HG02610 (cell line): ENCODE data around the gene OR10A7.
"Not testable (repeated sequence)": the region's sequence is repeated elsewhere in the genome, so short reads cannot be mapped to it uniquely, and the experiment has no call there.

Source experiments
- ATAC-seq: cut with Tn5 transposase; IDR thresholded peaks from one replicate; pipeline ENCODE4 v1.9.1; 2021; ENCODE audit warnings: mild to moderate bottlenecking, moderate library complexity; ENCODE audit not compliant: unreplicated experiment

Gene OR10A7, protein sequence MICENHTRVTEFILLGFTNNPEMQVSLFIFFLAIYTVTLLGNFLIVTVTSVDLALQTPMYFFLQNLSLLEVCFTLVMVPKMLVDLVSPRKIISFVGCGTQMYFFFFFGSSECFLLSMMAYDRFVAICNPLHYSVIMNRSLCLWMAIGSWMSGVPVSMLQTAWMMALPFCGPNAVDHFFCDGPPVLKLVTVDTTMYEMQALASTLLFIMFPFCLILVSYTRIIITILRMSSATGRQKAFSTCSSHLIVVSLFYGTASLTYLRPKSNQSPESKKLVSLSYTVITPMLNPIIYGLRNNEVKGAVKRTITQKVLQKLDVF

DNA sequence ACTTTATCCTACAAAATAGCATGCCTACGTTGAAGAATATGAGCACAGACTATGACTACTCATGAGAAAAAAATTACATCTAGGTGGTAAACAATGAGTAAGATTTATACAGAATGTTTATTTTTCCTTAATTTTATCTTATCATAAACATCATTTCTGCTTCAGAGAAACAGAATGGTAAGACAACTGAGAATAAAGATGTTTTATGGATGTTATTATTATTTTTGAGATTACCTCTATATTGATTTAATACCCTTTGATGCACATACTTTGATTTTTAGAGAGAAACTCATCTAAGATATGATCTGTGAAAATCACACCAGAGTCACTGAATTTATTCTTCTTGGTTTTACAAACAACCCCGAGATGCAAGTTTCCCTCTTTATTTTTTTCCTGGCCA, at the start of gene OR10A7:
Gene OR10A7 (plus strand): TSS at position 301 of the 400 bp plus-strand sequence. CDS start 0 bp downstream, at position 301.
- no peak for ATAC-seq

- ATAC-seq = no peak
Measured at GRCh38 chr12:55171445-55171844, 49.4 kb upstream of the OR10A7 start.

DNA sequence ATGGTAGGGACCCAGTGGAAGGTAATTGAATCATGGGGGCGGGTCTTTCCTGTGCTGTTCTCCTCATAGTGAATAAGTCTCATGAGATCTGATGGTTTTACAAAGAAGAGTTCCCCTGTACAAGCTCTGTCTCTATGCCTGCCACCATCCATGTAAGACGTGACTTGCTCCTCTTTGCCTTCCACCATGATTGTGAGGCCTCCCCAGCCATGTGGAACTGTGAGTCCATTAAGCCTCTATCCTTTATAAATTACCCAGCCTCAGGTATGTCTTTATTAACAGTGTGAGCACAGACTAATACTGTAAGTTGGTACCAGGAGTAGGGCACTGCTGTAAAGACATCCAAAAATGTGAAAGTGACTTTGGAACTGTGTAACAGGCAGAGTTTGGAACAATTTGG, 49.0 kb upstream of the OR10A7 start:
- ATAC-seq = not testable (repeated sequence)

DNA sequence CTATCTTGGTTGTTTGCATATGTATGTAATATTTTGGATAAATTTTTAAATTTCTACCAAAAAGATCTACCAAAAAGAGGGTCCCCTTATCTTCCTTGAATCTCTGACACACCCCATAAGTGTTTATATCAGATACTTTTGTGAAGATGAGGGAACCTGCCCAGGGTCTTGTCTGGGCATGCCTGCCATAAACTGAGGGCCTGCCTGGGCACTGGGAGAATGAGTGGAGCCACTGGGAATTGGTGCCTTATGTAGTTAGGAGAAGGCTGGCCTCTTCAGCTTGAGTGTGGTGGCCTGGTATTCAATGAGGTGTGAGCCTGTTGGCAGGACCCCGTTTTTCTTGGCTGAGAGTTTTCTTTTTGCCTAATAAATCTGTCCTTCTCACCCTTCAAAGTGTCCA, 48.1 kb upstream of the OR10A7 start:
- ATAC-seq = no peak

DNA sequence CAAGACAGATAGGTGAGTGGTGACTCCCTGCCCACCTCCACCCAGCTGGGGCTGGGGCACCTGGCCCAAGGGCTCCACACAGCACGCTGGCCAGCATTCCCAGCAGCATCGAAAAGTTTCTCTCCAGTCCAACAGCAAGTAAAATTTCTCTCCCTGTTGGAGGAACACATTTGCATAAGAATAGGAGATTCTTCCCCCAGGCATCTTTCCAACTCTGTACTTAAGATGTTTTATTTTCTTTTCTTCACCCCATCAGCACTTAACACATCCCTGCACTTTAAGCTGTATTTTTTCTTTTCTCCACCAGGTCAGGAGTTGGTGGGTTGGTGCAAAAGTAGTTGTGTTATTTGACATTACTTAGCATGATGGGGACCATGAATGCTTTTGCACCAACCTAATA, 47.4 kb upstream of the OR10A7 start:
- ATAC-seq = no peak

GRCh38 chr12:55188573-55188972, 32.3 kb upstream of the OR10A7 start:
- no peak for ATAC-seq

DNA sequence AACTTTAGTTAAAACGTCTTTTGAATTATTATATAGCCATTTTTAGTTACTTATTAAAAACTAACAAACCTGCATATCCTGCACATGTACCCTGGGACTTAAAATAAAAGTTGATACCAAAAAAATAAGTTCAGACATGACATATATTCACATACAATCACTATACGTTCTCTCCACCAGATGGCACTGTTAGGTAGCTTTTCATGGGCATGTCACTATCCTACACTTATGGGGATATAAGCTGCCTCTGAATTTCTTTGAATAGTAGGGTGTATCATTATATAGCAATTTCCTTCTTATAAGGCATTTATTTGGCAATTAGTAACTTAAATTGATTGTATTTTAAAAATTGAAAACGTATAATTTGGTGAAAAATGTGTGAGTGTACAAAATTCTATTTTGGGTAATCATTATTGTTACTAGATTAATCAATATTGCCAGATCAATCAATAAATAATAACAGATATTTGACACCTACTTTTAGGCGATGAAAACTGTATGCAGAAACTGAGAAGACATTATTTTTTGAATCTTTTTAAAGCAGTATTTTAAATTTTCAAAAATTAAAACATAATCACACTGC, 31.8 kb upstream of the OR10A7 start:
- peak; percentile 92 for ATAC-seq

- no peak for ATAC-seq
Measured at GRCh38 chr12:55194382-55194781, 26.4 kb upstream of the OR10A7 start.

- no peak for ATAC-seq
Measured at GRCh38 chr12:55226523-55226922, 5.7 kb downstream of the OR10A7 start.

DNA sequence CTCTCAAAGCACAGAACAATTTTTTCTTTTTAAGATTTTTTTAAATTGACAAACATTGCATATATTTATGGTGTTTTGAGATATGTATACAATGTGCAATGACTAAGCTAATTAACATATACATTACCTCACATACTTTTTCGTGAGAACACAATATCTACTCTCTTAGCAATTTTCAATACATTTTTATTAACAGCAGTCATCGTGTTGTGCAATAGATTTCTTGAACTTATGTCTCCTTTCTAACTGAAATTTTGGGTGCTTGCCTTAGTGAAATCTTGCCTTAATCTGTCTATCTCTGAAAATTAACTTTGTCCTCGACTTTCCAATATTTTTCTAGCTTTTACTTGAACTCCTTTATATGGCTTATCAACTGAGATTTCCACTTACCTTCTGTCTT, 6.8 kb downstream of the OR10A7 start:
- ATAC-seq = no peak

- no peak for ATAC-seq
Measured at GRCh38 chr12:55244309-55244708, 23.5 kb downstream of the OR10A7 start, which contains the start of gene OR6C74. OR6C74 (plus strand) TSS chr12:55244609; CDS start chr12:55247288, 2,679 bp downstream.

DNA sequence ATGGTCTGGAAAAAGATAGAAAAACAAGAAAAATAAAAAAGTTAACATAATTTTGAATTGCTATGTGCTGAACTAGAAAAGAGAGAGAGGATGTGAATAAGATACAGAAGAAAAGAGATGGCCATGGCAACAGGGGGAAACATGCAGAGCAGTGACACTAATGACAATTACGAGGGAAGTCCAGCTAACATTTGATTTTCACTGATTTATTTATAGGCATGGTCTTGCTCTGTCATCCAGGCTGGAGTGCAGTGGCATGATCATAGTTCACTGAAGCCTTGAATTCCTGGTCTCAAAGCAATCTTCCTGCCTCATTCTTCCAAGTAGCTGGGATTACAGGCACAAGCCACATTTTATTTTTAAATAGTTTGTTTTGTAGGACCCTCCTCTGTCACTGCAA, 25.3 kb downstream of the OR10A7 start:
- no peak for ATAC-seq

- ATAC-seq = no peak
Measured at GRCh38 chr12:55250944-55251343, 30.1 kb downstream of the OR10A7 start.

GRCh38 chr12:55253281-55253680, 32.5 kb downstream of the OR10A7 start:
- no peak for ATAC-seq

DNA sequence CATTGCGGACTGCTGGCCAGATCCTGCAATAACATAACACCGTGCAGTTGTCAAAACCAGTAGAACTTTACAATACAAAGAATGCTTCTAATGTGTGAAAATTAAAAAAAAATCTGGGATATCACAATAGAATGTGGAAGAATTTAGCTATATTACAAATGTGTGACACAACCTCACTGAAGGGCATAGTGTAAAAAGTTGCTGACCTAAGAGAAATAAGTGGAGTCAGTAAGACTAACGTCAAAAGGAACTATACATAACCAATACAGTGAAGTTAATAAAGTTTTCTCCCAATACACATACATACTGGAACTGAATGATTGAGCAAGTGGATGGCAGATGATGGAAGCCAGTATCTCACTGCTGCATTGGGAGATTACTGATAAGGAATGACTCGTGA, 36.0 kb downstream of the OR10A7 start:
- no peak for ATAC-seq

DNA sequence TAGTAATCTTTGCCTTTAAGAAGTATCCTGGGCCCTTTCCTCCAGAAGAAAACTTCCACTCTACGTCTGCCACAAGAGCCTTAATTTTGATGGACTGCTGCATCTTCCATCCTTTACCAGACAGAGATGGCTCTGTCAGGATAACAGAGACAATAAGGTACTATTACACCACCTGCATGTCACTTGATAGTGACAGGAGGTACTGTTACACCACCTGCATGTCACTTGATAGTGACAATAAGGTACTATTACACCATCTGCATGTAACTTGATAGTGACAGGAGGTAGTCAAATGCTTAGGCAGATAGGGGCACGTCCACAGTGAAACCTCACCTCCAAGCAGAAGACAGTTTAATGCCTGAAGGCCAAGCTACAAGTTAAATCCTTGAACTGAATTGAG, 37.5 kb downstream of the OR10A7 start:
- no peak for ATAC-seq
